ENCODE results near the gene GIMAP5. TPM values are rescaled to one million over a fixed set of nuclear protein-coding genes. Genes with fewer than 3 reads are reported as not detected.
A peak's percentile ranks its signal among the peaks of the same experiment; 100 is the strongest.

GIMAP5 gene
- total and polyA plus RNA-seq, 2 of the 13 experiments (the other 11 are each of a cell fraction or from before 2014, with no cell fraction given) = not detected

GRCh38 chr7:150778014-150778737 is 41.0 kb downstream of the GIMAP5 start (continued):
- TF ChIP-seq KLF6 (CRISPR knock-in tag; IDR thresholded peaks at IDR 0.05) (no peak), PCBP1 (IDR thresholded peaks at IDR 0.05; ENCODE audit: borderline replicate concordance, low read depth, low read length) (no peak), PHF21A (CRISPR knock-in tag; IDR thresholded peaks at IDR 0.05) (0 out of 2 replicates have a peak, but pooled peaks have one; percentile 4), GFI1 (CRISPR knock-in tag; IDR thresholded peaks at IDR 0.05; ENCODE audit: borderline replicate concordance) (no peak; the same call in 1 of the 2 replicates), ZNF496 (CRISPR knock-in tag; IDR thresholded peaks at IDR 0.05; ENCODE audit: insufficient replicate concordance) (no peak), ASH2L (IDR thresholded peaks at IDR 0.05; ENCODE audit: insufficient read length, low read depth, low read length) (no peak), ZNF296 (CRISPR knock-in tag; conservative IDR thresholded peaks at IDR 0.05) (no peak), ZNF30 (CRISPR knock-in tag; IDR thresholded peaks at IDR 0.05) (no peak), NR2F1 (CRISPR knock-in tag; IDR thresholded peaks at IDR 0.05) (no peak)

DNA sequence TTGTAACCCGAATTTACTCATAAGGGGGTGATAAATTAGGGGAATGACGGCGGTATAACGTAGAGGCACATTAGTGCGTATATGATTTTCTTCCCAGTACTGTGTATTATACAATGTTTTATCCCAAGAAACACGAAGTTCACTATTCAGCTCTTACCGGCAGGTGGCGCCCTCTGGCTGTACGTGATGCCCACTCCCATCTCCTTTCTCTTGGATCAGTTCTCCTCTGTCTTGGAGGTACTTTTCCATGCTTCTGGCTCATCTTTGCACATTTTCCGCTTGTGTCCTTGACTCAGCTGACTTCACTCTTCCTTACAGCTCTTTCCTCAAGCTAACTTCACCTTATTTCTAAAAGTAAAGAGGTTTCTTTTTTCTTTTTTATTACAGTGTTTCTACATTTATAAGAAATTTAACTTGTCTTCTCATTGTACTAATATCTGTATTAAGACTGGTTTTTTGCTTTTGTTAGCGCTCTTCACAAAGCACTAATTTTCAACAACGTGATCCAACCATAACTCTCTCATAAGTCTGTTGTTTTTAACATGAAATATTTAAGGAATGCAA is 41.6 kb downstream of the GIMAP5 start:
- in situ Hi-C loops (cut with HindIII; ENCODE audit: extremely low pct_ligation_motif_present, low pct_unique_long_range_greater_than_20kb) = loop anchor here (5.0 kb wide), 1 partner anchor 98 kb away; no protein-coding TSS in a partner anchor
- Histone ChIP-seq H3K36me3 (replicated peaks in 1 of 2; ENCODE audit: control insufficient read depth in 1 of 2, insufficient read depth in 2 of 2, low read length in 2 of 2) (no peaks in the 10 kb centered on the region), H3K4me1 (ENCODE audit: insufficient read depth, low read length) (peaks cover 24% of the 10 kb centered on the region), H3K9ac (ENCODE audit: insufficient read depth, low read depth, low read length) (no peak overlapping the region), H3K27ac (ENCODE audit: extremely low read length, insufficient read depth, low read length) (no peak overlapping the region), H4K20me1 (ENCODE audit: insufficient read depth, low read length) (no peaks in the 10 kb centered on the region), H3K9me3 (ENCODE audit: low read length) (no peaks in the 10 kb centered on the region), H2AFZ (ENCODE audit: low read length) (no peak overlapping the region), H3K4me3 (replicated peaks in 1 of 3; ENCODE audit: insufficient read depth in 1 of 3, low read depth in 2 of 3, low read length in 3 of 3) (no peak overlapping the region), H3K4me2 (ENCODE audit: low read depth, low read length) (peak overlapping the region; percentile 31; the same call in 1 of the 2 replicates), H3K27me3 (ENCODE audit: control insufficient read depth in 1 of 2, insufficient read depth in 2 of 2, low read length in 2 of 2) (no peaks in the 10 kb centered on the region), H3K79me2 (ENCODE audit: insufficient read depth, low read length) (no peaks in the 10 kb centered on the region)
- CTCF ChIA-PET (ENCODE audit: low intra/inter-chr PET ratio, low total read pairs) = interaction anchor here (3.4 kb wide), 1 partner anchor 98 kb away, joined by 24 read pairs; no protein-coding TSS in a partner anchor
- POLR2A ChIA-PET = no interaction called here
- FAIRE-seq = peak; percentile 76
- ATAC-seq = peak; percentile 84
- BruUV-seq (replicated peaks) = no TSS peak
- peak; percentile 46 for DNase-seq (ENCODE audit: low spot score)
- intact Hi-C loops (cut with micrococcal nuclease; ENCODE audit: unreplicated experiment) = loop anchor here (1.0 to 2.0 kb wide), 2 partner anchors 98 to 208 kb away; no protein-coding TSS in a partner anchor
- WGBS (ENCODE audit: low lambda C conversion rate) = 3% methylated on average over 12 of the region's 12 CpGs
- TF ChIP-seq ZNF891 (CRISPR knock-in tag; IDR thresholded peaks at IDR 0.05) (no peak), PHF21A (CRISPR knock-in tag; IDR thresholded peaks at IDR 0.05) (0 out of 2 replicates have a peak, but pooled peaks have one; percentile 2), THRA (CRISPR knock-in tag; IDR thresholded peaks at IDR 0.05; ENCODE audit: borderline replicate concordance) (0 out of 2 replicates have a peak, but pooled peaks have one; percentile 17), FOXP4 (CRISPR knock-in tag; IDR thresholded peaks at IDR 0.05) (0 out of 2 replicates have a peak, but pooled peaks have one; percentile 16), NCOA2 (CRISPR knock-in tag; IDR thresholded peaks at IDR 0.05) (no peak), MTF2 (CRISPR knock-in tag; IDR thresholded peaks at IDR 0.05; ENCODE audit: borderline replicate concordance) (no peak), ZC3H13 (CRISPR knock-in tag; IDR thresholded peaks at IDR 0.05) (no peak)
